HEK293 (cell line): ENCODE results near the gene GUCA1A.

Experiments used
- CTCF ChIP-seq: fragments of 450-650 bp; formaldehyde crosslinking; IDR thresholded peaks from 2 replicates; pipeline ENCODE4 v1.5.1; 2016; ENCODE audit warnings: missing biosample characterization, missing genetic modification characterization
- IKZF3 ChIP-seq: fragments of 450-650 bp; IDR thresholded peaks from 2 replicates; pipeline ENCODE4 v1.5.0; 2018; ENCODE audit warnings: missing biosample characterization, mild to moderate bottlenecking, missing genetic modification characterization, moderate library complexity
- OSR2 ChIP-seq: fragments of 450-650 bp; formaldehyde crosslinking; IDR thresholded peaks from 2 replicates; pipeline ENCODE4 v1.5.1; 2016; ENCODE audit warnings: missing biosample characterization, missing genetic modification characterization
- PATZ1 ChIP-seq: fragments of 450-650 bp; formaldehyde crosslinking; IDR thresholded peaks from 2 replicates; pipeline ENCODE4 v1.5.1; 2016; ENCODE audit warnings: missing biosample characterization, missing genetic modification characterization
- ZBTB17 ChIP-seq: fragments of 450-650 bp; formaldehyde crosslinking; IDR thresholded peaks from 2 replicates; pipeline ENCODE4 v1.5.1; 2016; ENCODE audit warnings: missing biosample characterization, missing genetic modification characterization
- ZFP3 ChIP-seq: fragments of 450-650 bp; formaldehyde crosslinking; IDR thresholded peaks from 2 replicates; pipeline ENCODE4 v1.5.1; 2016; ENCODE audit warnings: low read depth, missing biosample characterization, missing genetic modification characterization
- ZNF146 ChIP-seq: fragments of 450-650 bp; formaldehyde crosslinking; IDR thresholded peaks from 2 replicates; pipeline ENCODE4 v1.5.1; 2016; ENCODE audit warnings: missing biosample characterization, missing genetic modification characterization
- ZNF449 ChIP-seq: fragments of 450-650 bp; formaldehyde crosslinking; IDR thresholded peaks from 2 replicates; pipeline ENCODE4 v1.5.1; 2017; ENCODE audit warnings: missing biosample characterization, mild to moderate bottlenecking, missing genetic modification characterization, moderate library complexity
- ZNF580 ChIP-seq: fragments of 450-650 bp; formaldehyde crosslinking; IDR thresholded peaks from 2 replicates; pipeline ENCODE4 v1.5.1; 2016; ENCODE audit warnings: missing biosample characterization, missing genetic modification characterization
- ZNF843 ChIP-seq: fragments of 450-650 bp; formaldehyde crosslinking; IDR thresholded peaks from 2 replicates; pipeline ENCODE4 v1.5.1; 2016; ENCODE audit warnings: missing biosample characterization, missing genetic modification characterization

GRCh38 chr6:42182101-42182500 lies 8.9 kb downstream of the GUCA1A start:
- TF ChIP-seq IKZF3 (tag by site-specific recombination) = no peak
- no peak for TF ChIP-seq ZNF580 (tag by site-specific recombination)
- TF ChIP-seq ZNF146 (tag by site-specific recombination) = no peak
- TF ChIP-seq CTCF (tag by site-specific recombination) = no peak
- no peak for TF ChIP-seq ZNF449 (tag by site-specific recombination)
- TF ChIP-seq OSR2 = no peak
- no peak for TF ChIP-seq PATZ1 (tag by site-specific recombination)
- TF ChIP-seq ZNF843 (tag by site-specific recombination) = no peak
- TF ChIP-seq ZBTB17 (tag by site-specific recombination) = no peak
- no peak for TF ChIP-seq ZFP3
